Keratinocyte (primary cell): Measurements from ENCODE around the gene FOXP2.

Source experiments
- EZH2 ChIP-seq: IDR thresholded peaks from one replicate; pipeline ENCODE4 v1.6.1; 2012; ENCODE audit warnings: inconsistent platforms, mild to moderate bottlenecking, low read length, moderate library complexity
- TF ChIP-seq, protein P1 (sequence below), 3 experiments: IDR thresholded peaks in 1 of 3; conservative IDR thresholded peaks in 1 of 3; optimal IDR thresholded peaks in 1 of 3; 2 replicates in 2 of 3; 3 replicates in 1 of 3; pipeline versions ENCODE3 to v1.5.1; 2011; ENCODE audit warnings: low read length in 3 of 3, mild to moderate bottlenecking in 3 of 3, moderate library complexity in 2 of 3, control low read depth in 1 of 3, inconsistent platforms in 1 of 3; ENCODE audit not compliant: insufficient read depth in 2 of 3; ENCODE audit errors: extremely low read depth in 1 of 3

DNA sequence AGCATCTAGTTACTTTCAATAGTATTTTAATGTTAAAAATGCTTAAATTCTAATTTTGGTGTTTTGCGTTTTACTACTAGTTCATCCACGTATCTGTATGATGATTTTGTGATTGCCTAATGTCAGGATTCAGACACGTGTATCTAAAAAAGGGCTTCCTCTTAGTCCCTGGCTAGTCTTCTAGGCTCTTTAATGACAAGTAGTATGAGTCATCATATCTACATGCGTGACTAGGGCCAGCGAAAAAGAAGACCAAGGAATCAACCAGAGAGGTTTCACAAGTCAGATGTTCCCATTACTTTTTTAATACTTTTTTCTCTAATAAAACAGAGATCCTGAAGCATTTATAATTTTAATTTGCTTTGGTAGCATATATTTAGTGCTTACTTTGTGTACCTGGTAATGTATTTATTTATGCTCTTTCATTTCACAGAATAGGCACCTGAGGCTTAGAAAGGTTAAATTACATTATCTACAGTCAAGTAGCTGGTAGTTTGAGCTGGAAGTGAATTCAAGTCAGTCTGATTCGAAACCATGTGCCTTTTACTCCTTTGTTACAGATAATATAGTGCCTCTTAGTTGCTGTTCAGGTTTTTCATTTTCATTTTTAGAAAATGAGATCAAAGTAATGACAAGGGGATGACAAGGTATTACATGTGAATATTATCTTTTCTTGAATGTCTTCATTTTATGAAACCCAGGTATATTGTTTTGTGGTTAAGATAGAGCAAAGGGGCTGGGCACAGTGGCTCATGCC lies 140.3 kb downstream of the FOXP2 start:
- TF ChIP-seq, protein P1, sequence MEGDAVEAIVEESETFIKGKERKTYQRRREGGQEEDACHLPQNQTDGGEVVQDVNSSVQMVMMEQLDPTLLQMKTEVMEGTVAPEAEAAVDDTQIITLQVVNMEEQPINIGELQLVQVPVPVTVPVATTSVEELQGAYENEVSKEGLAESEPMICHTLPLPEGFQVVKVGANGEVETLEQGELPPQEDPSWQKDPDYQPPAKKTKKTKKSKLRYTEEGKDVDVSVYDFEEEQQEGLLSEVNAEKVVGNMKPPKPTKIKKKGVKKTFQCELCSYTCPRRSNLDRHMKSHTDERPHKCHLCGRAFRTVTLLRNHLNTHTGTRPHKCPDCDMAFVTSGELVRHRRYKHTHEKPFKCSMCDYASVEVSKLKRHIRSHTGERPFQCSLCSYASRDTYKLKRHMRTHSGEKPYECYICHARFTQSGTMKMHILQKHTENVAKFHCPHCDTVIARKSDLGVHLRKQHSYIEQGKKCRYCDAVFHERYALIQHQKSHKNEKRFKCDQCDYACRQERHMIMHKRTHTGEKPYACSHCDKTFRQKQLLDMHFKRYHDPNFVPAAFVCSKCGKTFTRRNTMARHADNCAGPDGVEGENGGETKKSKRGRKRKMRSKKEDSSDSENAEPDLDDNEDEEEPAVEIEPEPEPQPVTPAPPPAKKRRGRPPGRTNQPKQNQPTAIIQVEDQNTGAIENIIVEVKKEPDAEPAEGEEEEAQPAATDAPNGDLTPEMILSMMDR (optimal IDR thresholded peaks at IDR 0.05 in 1 of 3, IDR thresholded peaks at IDR 0.05 in 1 of 3, conservative IDR thresholded peaks at IDR 0.05 in 1 of 3; ENCODE audit: extremely low read depth in 1 of 3, insufficient read depth in 2 of 3, low read length in 3 of 3): no peak
- TF ChIP-seq EZH2: no peak
